Body of pancreas (tissue), 4 donors: Measurements from ENCODE around the gene EFHB.

ENCODE experiments used
- CTCF ChIP-seq, 7 experiments: fragments of 450-650 bp in 4 of 7; fragments of 200-600 bp in 3 of 7; sonication (generic) in 3 of 7; IDR thresholded peaks; one replicate each; pipeline ENCODE4 v1.5.1; 2016 to 2019; ENCODE audit warnings: antibody characterized with exemption in 7 of 7
- POLR2A ChIP-seq, 3 donors: fragments of 450-650 bp; IDR thresholded peaks; one replicate each; pipeline ENCODE4 v1.6.1; 2016; ENCODE audit warnings: antibody characterized with exemption in 3 of 3, mild to moderate bottlenecking in 2 of 3

GRCh38 chr3:19917167-19917566 lies 16.9 kb downstream of the EFHB start:
- TF ChIP-seq CTCF (IDR thresholded peaks at IDR 0.05) = no peak
- TF ChIP-seq POLR2A (IDR thresholded peaks at IDR 0.05) = no peak
